SH-SY5Y (cell line): ENCODE data around the gene RPN2.

Experiments
- GATA2 ChIP-seq: IDR thresholded peaks from 2 replicates; pipeline ENCODE4 v1.6.1; 2011; ENCODE audit warnings: mild to moderate bottlenecking, low read depth, low read length
- GATA3 ChIP-seq: IDR thresholded peaks from 2 replicates; pipeline ENCODE4 v1.6.1; 2011; ENCODE audit warnings: low read depth, mild to moderate bottlenecking, low read length, moderate library complexity

Gene RPN2

GRCh38 chr20:37238426-37238825 is 59.3 kb downstream of the RPN2 start:
- TF ChIP-seq GATA2, result no peak
- TF ChIP-seq GATA3, result no peak

GRCh38 chr20:37238935-37239451 is 59.9 kb downstream of the RPN2 start:
- TF ChIP-seq GATA2, result no peak
- no peak for TF ChIP-seq GATA3

GRCh38 chr20:37240337-37241067 is 61.4 kb downstream of the RPN2 start:
- TF ChIP-seq GATA3, result no peak
- no peak for TF ChIP-seq GATA2

- TF ChIP-seq GATA3 (no peak), GATA2 (no peak)
Observed at GRCh38 chr20:37242503-37242902, 63.4 kb downstream of the RPN2 start.

GRCh38 chr20:37243076-37243936 is 64.2 kb downstream of the RPN2 start:
- TF ChIP-seq GATA2 (no peak), GATA3 (no peak)

- TF ChIP-seq GATA2 (no peak), GATA3 (no peak)
Observed at GRCh38 chr20:37243937-37244571, 64.9 kb downstream of the RPN2 start.

- TF ChIP-seq GATA3 (no peak), GATA2 (no peak)
Observed at GRCh38 chr20:37244572-37244957, 65.4 kb downstream of the RPN2 start.

GRCh38 chr20:37245216-37246150 is 66.4 kb downstream of the RPN2 start:
- TF ChIP-seq GATA2, result no peak
- no peak for TF ChIP-seq GATA3

GRCh38 chr20:37246736-37247135 is 67.6 kb downstream of the RPN2 start:
- no peak for TF ChIP-seq GATA3
- TF ChIP-seq GATA2, result no peak

GRCh38 chr20:37247547-37247946 is 68.4 kb downstream of the RPN2 start:
- TF ChIP-seq GATA3 (no peak), GATA2 (no peak)

GRCh38 chr20:37249304-37249703 is 70.2 kb downstream of the RPN2 start:
- TF ChIP-seq GATA3 (no peak), GATA2 (no peak)

GRCh38 chr20:37251825-37252477 is 72.8 kb downstream of the RPN2 start:
- TF ChIP-seq GATA3, result no peak
- no peak for TF ChIP-seq GATA2

- TF ChIP-seq GATA2, result no peak
- no peak for TF ChIP-seq GATA3
Observed at GRCh38 chr20:37253087-37253486, 74.0 kb downstream of the RPN2 start.
